MM.1S (cell line): ENCODE measurements around the gene KRTAP6-2.
A peak's percentile ranks its signal among the peaks of the same experiment; 100 is the strongest.

Experiments used
- DNase-seq: peaks from one replicate; pipeline ENCODE4 v3.0.0-alpha.2; 2015
- H2AFZ ChIP-seq: fragments of 300-600 bp; sonication (generic); 2 replicates; pipeline ENCODE4 v1.6.0; 2016; ENCODE audit warnings: antibody characterized with exemption, low read length
- H3F3A ChIP-seq: fragments of 300-600 bp; sonication (generic); 2 replicates; pipeline ENCODE4 v1.6.1; 2016; ENCODE audit warnings: mild to moderate bottlenecking, antibody characterized with exemption, low read length, moderate library complexity, mixed read lengths; ENCODE audit not compliant: insufficient read depth
- H3K27ac ChIP-seq: fragments of 300-600 bp; sonication (generic); 2 replicates; pipeline ENCODE4 v1.5.1; 2016; ENCODE audit warnings: mild to moderate bottlenecking, low read length
- H3K27me3 ChIP-seq: fragments of 300-600 bp; sonication (generic); replicated peaks from 2 replicates; pipeline ENCODE4 v1.6.0; 2016; ENCODE audit warnings: low read length; ENCODE audit not compliant: insufficient read depth
- H3K36me3 ChIP-seq: fragments of 300-600 bp; sonication (generic); replicated peaks from 2 replicates; pipeline ENCODE4 v1.6.1; 2016; ENCODE audit warnings: mild to moderate bottlenecking, low read length, mixed read lengths; ENCODE audit not compliant: insufficient read depth
- H3K4me1 ChIP-seq: fragments of 300-600 bp; sonication (generic); 2 replicates; pipeline ENCODE4 v1.6.1; 2016; ENCODE audit warnings: low read length, mixed read lengths
- H3K4me2 ChIP-seq: fragments of 300-600 bp; sonication (generic); 2 replicates; pipeline ENCODE4 v1.6.0; 2016; ENCODE audit warnings: low read depth, low read length
- H3K4me3 ChIP-seq: fragments of 300-600 bp; sonication (generic); 2 replicates; pipeline ENCODE4 v1.5.1; 2016; ENCODE audit warnings: low read length, mixed read lengths
- H3K79me2 ChIP-seq: fragments of 300-600 bp; sonication (generic); 2 replicates; pipeline ENCODE4 v1.6.1; 2016; ENCODE audit warnings: mixed run types, low read length, mixed read lengths
- H3K9ac ChIP-seq: fragments of 300-600 bp; sonication (generic); 2 replicates; pipeline ENCODE4 v1.6.1; 2016; ENCODE audit warnings: low read length, mixed read lengths
- H3K9me2 ChIP-seq: fragments of 300-600 bp; sonication (generic); replicated peaks from 2 replicates; pipeline ENCODE4 v1.6.1; 2016; ENCODE audit warnings: mild to moderate bottlenecking, low read length, mixed read lengths; ENCODE audit not compliant: insufficient read depth
- H3K9me3 ChIP-seq: fragments of 300-600 bp; sonication (generic); replicated peaks from 2 replicates; pipeline ENCODE4 v1.6.1; 2016; ENCODE audit warnings: mild to moderate bottlenecking, low read length, mixed read lengths; ENCODE audit not compliant: insufficient read depth
- H4K20me1 ChIP-seq: fragments of 300-600 bp; sonication (generic); 2 replicates; pipeline ENCODE4 v1.6.1; 2016; ENCODE audit warnings: mild to moderate bottlenecking, low read length, moderate library complexity, mixed read lengths; ENCODE audit not compliant: insufficient read depth
- EZH2 ChIP-seq: fragments of 300-600 bp; sonication (generic); optimal IDR thresholded peaks from 2 replicates; pipeline ENCODE3; 2017; ENCODE audit warnings: low read depth, mild to moderate bottlenecking, antibody characterized with exemption, low read length, mixed read lengths
- EZH2phosphoT487 ChIP-seq: fragments of 300-600 bp; sonication (generic); IDR thresholded peaks from 2 replicates; pipeline ENCODE4 v1.6.1; 2018; ENCODE audit warnings: antibody characterized with exemption, low read length
- TF ChIP-seq, protein P1 (sequence below): fragments of 300-600 bp; sonication (generic); IDR thresholded peaks from 2 replicates; pipeline ENCODE4 v1.5.1; 2016; ENCODE audit warnings: antibody characterized with exemption, low read length, mixed read lengths

Gene KRTAP6-2

DNA sequence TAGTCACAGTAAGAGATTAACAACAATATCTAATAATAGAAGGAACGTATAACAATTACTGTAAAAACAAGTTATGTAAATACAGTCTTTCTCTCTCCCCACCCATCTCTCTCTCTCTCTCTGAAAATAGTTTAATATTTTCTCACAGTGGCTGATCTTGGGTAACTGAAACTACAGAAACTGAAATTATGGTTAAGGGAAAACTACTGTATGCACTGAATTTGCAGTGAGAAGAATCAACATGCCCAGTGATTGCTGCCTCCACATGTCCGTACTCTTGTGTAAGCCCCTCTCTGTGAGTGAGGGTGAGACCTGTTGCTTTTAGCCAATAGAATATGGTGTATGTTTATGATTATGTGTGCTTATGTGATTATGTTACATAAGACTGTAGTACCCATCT lies 13.4 kb upstream of the KRTAP6-2 start:
- TF ChIP-seq EZH2 (no peak), EZH2phosphoT487 (no peak)
- TF ChIP-seq, protein P1, sequence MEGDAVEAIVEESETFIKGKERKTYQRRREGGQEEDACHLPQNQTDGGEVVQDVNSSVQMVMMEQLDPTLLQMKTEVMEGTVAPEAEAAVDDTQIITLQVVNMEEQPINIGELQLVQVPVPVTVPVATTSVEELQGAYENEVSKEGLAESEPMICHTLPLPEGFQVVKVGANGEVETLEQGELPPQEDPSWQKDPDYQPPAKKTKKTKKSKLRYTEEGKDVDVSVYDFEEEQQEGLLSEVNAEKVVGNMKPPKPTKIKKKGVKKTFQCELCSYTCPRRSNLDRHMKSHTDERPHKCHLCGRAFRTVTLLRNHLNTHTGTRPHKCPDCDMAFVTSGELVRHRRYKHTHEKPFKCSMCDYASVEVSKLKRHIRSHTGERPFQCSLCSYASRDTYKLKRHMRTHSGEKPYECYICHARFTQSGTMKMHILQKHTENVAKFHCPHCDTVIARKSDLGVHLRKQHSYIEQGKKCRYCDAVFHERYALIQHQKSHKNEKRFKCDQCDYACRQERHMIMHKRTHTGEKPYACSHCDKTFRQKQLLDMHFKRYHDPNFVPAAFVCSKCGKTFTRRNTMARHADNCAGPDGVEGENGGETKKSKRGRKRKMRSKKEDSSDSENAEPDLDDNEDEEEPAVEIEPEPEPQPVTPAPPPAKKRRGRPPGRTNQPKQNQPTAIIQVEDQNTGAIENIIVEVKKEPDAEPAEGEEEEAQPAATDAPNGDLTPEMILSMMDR: no peak
- Histone ChIP-seq H3K9ac (no peak overlapping the region), H3K9me3 (no peaks in the 10 kb centered on the region), H3K79me2 (no peaks in the 10 kb centered on the region), H3K36me3 (no peaks in the 10 kb centered on the region), H3K27me3 (no peaks in the 10 kb centered on the region), H3K4me1 (peaks cover 9% of the 10 kb centered on the region), H3K9me2 (no peaks in the 10 kb centered on the region), H4K20me1 (no peaks in the 10 kb centered on the region), H3F3A (no peaks in the 10 kb centered on the region), H2AFZ (no peak overlapping the region), H3K4me3 (no peak overlapping the region), H3K4me2 (peak overlapping the region; percentile 24; the same call in 1 of the 2 replicates), H3K27ac (no peak overlapping the region)
- peak; percentile 53 for DNase-seq

DNA sequence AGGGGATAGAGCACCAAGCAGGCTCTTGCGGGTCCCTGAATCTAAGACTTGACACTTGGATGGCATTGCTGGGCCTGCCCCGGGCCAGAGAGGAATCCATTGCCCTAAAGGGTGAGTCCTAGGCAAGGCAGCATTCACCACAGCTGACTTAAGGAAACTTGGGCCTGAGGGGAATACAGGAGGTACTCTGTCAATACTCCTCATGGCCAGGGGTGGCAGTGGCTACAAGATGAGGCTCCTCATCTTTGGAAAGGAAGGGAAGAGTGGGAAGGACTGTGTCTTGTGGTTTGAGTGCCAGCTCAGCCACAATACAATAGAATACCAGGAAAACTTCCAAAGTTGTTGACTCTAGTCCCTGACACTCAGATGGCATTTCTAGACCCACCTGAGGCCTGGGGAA lies 7.3 kb upstream of the KRTAP6-2 start:
- no peaks in the 10 kb centered on the region for H4K20me1 ChIP-seq
- TF ChIP-seq, protein P1: no peak
- TF ChIP-seq EZH2 (no peak), EZH2phosphoT487 (no peak)
- peaks cover 5% of the 10 kb centered on the region; the same call in 1 of the 2 replicates for H3K4me1 ChIP-seq
- no peaks in the 10 kb centered on the region for H3K79me2 ChIP-seq
- H3K9me2 ChIP-seq: no peaks in the 10 kb centered on the region
- DNase-seq: no peak
- H3F3A ChIP-seq: no peaks in the 10 kb centered on the region
- H3K27ac ChIP-seq: no peak overlapping the region
- H3K9ac ChIP-seq: no peak overlapping the region
- H3K4me2 ChIP-seq: no peak overlapping the region
- H3K9me3 ChIP-seq: no peaks in the 10 kb centered on the region
- no peak overlapping the region for H2AFZ ChIP-seq
- no peak overlapping the region for H3K4me3 ChIP-seq
- H3K27me3 ChIP-seq: no peaks in the 10 kb centered on the region
- no peaks in the 10 kb centered on the region for H3K36me3 ChIP-seq

DNA sequence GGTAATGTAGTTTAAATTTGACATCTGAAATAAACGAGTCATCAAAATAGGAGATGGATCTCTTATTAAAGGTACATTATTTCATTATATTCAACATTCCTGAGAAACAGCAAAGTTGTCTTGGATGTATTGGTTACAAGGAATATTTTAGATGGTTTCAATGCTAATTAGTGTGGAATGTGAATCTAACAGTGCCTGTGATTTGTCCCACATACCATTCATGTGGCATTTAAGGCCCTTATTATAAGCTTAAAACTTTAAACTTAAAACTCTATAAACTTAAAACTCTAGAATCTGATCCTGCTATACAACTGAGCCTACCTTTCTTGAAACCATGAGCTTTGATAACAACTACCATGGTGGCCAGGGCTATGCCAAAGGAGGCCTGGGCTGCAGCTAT lies 2.1 kb upstream of the KRTAP6-2 start, which contains the start of gene KRTAP22-1:
KRTAP22-1 (plus strand) TSS at position 301 of the 400 bp plus-strand sequence.
- Histone ChIP-seq H3K27ac (no peak within 1 kb of the TSS), H3K27me3 (no peaks in the 10 kb centered on the region), H3K9me3 (no peaks in the 10 kb centered on the region), H3K79me2 (no peaks in the 10 kb centered on the region), H3K9me2 (no peaks in the 10 kb centered on the region), H3K9ac (no peak within 1 kb of the TSS), H2AFZ (no peak within 1 kb of the TSS), H4K20me1 (no peaks in the 10 kb centered on the region), H3K36me3 (no peaks in the 10 kb centered on the region), H3K4me1 (peaks cover 5% of the 10 kb centered on the region; the same call in 1 of the 2 replicates), H3K4me3 (no peak within 1 kb of the TSS), H3F3A (no peaks in the 10 kb centered on the region), H3K4me2 (no peak within 1 kb of the TSS)
- no peak for TF ChIP-seq EZH2phosphoT487
- no peak for TF ChIP-seq EZH2
- TF ChIP-seq, protein P1: no peak
- DNase-seq: no peak
